ENCODE measurements around the gene SLC25A21. TPM values are rescaled to one million over a fixed set of nuclear protein-coding genes. Genes with fewer than 3 reads are reported as not detected.

SLC25A21 gene
- total RNA-seq, 5 donors from 2014 or later (not counting 1 experiment from before 2014, with no cell fraction given): not detected

DNA sequence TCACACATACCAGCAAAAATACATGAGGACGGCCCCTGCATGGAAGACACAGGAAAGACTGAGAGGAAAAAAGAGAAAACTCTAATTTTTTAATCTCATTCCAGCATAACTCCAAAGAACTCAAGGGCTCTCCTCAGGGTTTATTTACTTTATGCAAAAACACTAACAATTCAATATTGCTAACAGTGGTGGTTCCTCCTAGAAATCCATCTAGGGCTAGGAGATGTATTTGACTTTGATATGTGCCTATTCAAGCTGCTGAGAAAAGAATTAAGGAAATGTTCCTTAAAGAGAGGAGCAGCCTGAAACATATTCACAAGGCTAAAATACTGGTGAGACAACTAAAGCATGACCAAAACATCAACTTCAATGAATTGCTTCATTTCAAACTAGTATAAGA lies 57.0 kb downstream of the SLC25A21 start:
- Mint-ChIP-seq H3K27ac (no peak overlapping the region), H3K4me3 (no peak overlapping the region), H3K27me3 (no peaks in the 10 kb centered on the region), H3K36me3 (no peaks in the 10 kb centered on the region), H3K4me1 (no peaks in the 10 kb centered on the region), H3K9me3 (peaks cover 0 to 13% (median 7%) of the 10 kb centered on the region in 3 donors)
- Histone ChIP-seq H3K27ac (ENCODE audit: low read length) (no peak overlapping the region), H3K9me3 (no peaks in the 10 kb centered on the region), H3K27me3 (replicated peaks in 1 of 2; ENCODE audit: control insufficient read depth in 2 of 2, extremely low read depth in 1 of 2, insufficient read depth in 2 of 2, low read length in 1 of 2) (no peaks in the 10 kb centered on the region), H3K4me1 (ENCODE audit: control insufficient read depth in 1 of 2, extremely low read depth in 1 of 2, insufficient read depth in 2 of 2, low read length in 2 of 2) (no peaks in the 10 kb centered on the region), H3K4me3 (ENCODE audit: control insufficient read depth in 1 of 2, extremely low read depth in 1 of 2, low read length in 1 of 2) (no peak overlapping the region), H3K36me3 (ENCODE audit: control insufficient read depth in 2 of 2, extremely low read depth in 1 of 2, insufficient read depth in 1 of 2, low read length in 1 of 2) (no peaks in the 10 kb centered on the region)
- CTCF ChIA-PET: no interaction called here
- POLR2A ChIA-PET: no interaction called here
- DNase-seq (no peak), ATAC-seq (replicated peaks in 1 of 4) (no peak)
- WGBS (ENCODE audit: insufficient coverage): no CpG with 5 or more reads among the region's 1 CpG

GRCh38 chr14:37114559-37114958 lies 57.8 kb downstream of the SLC25A21 start:
- ChIA-PET POLR2A (no interaction called here), CTCF (no interaction called here)

GRCh38 chr14:37114002-37114401 lies 58.4 kb downstream of the SLC25A21 start:
- DNase-seq (no peak), ATAC-seq (replicated peaks in 1 of 4) (no peak)
- no peaks in the 10 kb centered on the region for H3K4me1 ChIP-seq (ENCODE audit: control insufficient read depth in 1 of 2, extremely low read depth in 1 of 2, insufficient read depth in 2 of 2, low read length in 2 of 2)
- WGBS (ENCODE audit: insufficient coverage): no CpG with 5 or more reads among the region's 3 CpGs
- ChIA-PET CTCF (no interaction called here), POLR2A (interaction anchor here in 1 of 2 donors (0.7 kb wide), 1 partner anchor 19 kb away, joined by 4 read pairs; no protein-coding TSS in a partner anchor)
- Mint-ChIP-seq H3K36me3 (no peaks in the 10 kb centered on the region), H3K4me3 (no peak overlapping the region), H3K9me3 (peaks cover 0 to 13% (median 9%) of the 10 kb centered on the region in 3 donors), H3K27ac (no peak overlapping the region), H3K27me3 (no peaks in the 10 kb centered on the region), H3K4me1 (no peaks in the 10 kb centered on the region)
- no peaks in the 10 kb centered on the region for H3K27me3 ChIP-seq (replicated peaks in 1 of 2; ENCODE audit: control insufficient read depth in 2 of 2, extremely low read depth in 1 of 2, insufficient read depth in 2 of 2, low read length in 1 of 2)
- H3K27ac ChIP-seq (ENCODE audit: low read length): no peak overlapping the region
- no peaks in the 10 kb centered on the region for H3K36me3 ChIP-seq (ENCODE audit: control insufficient read depth in 2 of 2, extremely low read depth in 1 of 2, insufficient read depth in 1 of 2, low read length in 1 of 2)
- no peaks in the 10 kb centered on the region for H3K9me3 ChIP-seq
- H3K4me3 ChIP-seq (ENCODE audit: control insufficient read depth in 1 of 2, extremely low read depth in 1 of 2, low read length in 1 of 2): no peak overlapping the region

More at GRCh38 chr14:37114559-37114958, 57.8 kb downstream of the SLC25A21 start:
- DNase-seq (no peak), ATAC-seq (replicated peaks in 1 of 4) (no peak)
- Mint-ChIP-seq H3K4me1 (no peaks in the 10 kb centered on the region), H3K27ac (no peak overlapping the region), H3K36me3 (no peaks in the 10 kb centered on the region), H3K4me3 (no peak overlapping the region), H3K9me3 (peaks cover 0 to 13% (median 7%) of the 10 kb centered on the region in 3 donors), H3K27me3 (no peaks in the 10 kb centered on the region)
- Histone ChIP-seq H3K4me1 (ENCODE audit: control insufficient read depth in 1 of 2, extremely low read depth in 1 of 2, insufficient read depth in 2 of 2, low read length in 2 of 2) (no peaks in the 10 kb centered on the region), H3K4me3 (ENCODE audit: control insufficient read depth in 1 of 2, extremely low read depth in 1 of 2, low read length in 1 of 2) (no peak overlapping the region), H3K9me3 (no peaks in the 10 kb centered on the region), H3K27me3 (replicated peaks in 1 of 2; ENCODE audit: control insufficient read depth in 2 of 2, extremely low read depth in 1 of 2, insufficient read depth in 2 of 2, low read length in 1 of 2) (no peaks in the 10 kb centered on the region), H3K27ac (ENCODE audit: low read length) (no peak overlapping the region), H3K36me3 (ENCODE audit: control insufficient read depth in 2 of 2, extremely low read depth in 1 of 2, insufficient read depth in 1 of 2, low read length in 1 of 2) (no peaks in the 10 kb centered on the region)
- WGBS (ENCODE audit: insufficient coverage): no CpG with 5 or more reads among the region's 3 CpGs

DNA sequence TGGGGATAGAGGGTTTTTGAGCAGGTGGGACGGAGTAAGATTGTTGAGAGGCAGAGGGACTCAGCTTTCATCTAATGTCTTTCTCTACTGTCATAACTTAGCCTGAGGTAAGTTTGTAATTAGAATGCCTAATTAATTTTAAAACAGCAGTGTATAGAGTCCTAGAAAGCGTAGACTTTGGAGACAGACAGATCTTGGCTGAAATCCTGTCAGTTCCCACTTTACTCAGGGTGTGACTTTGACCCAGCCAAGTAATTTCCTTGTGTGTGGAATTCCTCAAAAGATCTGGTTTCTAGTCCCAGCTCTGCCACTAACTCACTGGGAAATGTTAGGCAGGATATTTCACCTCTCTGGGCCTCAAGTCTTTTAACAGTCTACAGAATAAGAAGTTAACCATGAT lies 74.3 kb downstream of the SLC25A21 start:
- H3K27me3 ChIP-seq (replicated peaks in 1 of 2; ENCODE audit: control insufficient read depth in 2 of 2, extremely low read depth in 1 of 2, insufficient read depth in 2 of 2, low read length in 1 of 2): no peaks in the 10 kb centered on the region
- H3K36me3 ChIP-seq (ENCODE audit: control insufficient read depth in 2 of 2, extremely low read depth in 1 of 2, insufficient read depth in 1 of 2, low read length in 1 of 2): no peaks in the 10 kb centered on the region
- ChIA-PET CTCF (no interaction called here), POLR2A (no interaction called here)
- Mint-ChIP-seq H3K4me1 (no peaks in the 10 kb centered on the region), H3K36me3 (no peaks in the 10 kb centered on the region), H3K9me3 (peaks cover 0 to 6% (median 3%) of the 10 kb centered on the region in 3 donors), H3K27me3 (no peaks in the 10 kb centered on the region), H3K4me3 (no peak overlapping the region), H3K27ac (no peak overlapping the region)
- ATAC-seq (replicated peaks in 1 of 4): no peak
- no peak overlapping the region for H3K4me3 ChIP-seq (ENCODE audit: control insufficient read depth in 1 of 2, extremely low read depth in 1 of 2, low read length in 1 of 2)
- no peak for DNase-seq
- no peaks in the 10 kb centered on the region for H3K9me3 ChIP-seq
- no peak overlapping the region for H3K27ac ChIP-seq (ENCODE audit: low read length)
- H3K4me1 ChIP-seq (ENCODE audit: control insufficient read depth in 1 of 2, extremely low read depth in 1 of 2, insufficient read depth in 2 of 2, low read length in 2 of 2): no peaks in the 10 kb centered on the region
- 60% methylated on average over 1 of the region's 2 CpGs for WGBS (ENCODE audit: insufficient coverage)

DNA sequence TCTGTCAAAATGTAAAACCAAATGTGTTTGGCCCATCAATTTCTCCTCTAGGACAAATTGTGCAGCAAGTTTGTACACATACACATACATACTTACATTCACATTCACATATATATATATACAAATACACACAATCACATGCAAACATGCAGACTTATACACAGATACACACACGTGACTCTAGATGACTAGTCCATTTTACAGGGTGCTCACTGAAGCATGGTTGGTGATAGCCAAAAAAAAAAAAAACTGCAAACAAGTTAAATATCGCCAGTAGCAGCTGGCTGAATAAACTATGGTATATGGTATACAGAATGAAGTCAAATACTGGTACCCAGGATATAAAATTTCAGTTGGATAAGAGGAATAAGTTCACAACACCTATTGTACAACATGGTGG lies 77.9 kb downstream of the SLC25A21 start:
- ATAC-seq (replicated peaks in 1 of 4) (no peak), DNase-seq (no peak)
- Histone ChIP-seq H3K9me3 (no peaks in the 10 kb centered on the region), H3K27me3 (replicated peaks in 1 of 2; ENCODE audit: control insufficient read depth in 2 of 2, extremely low read depth in 1 of 2, insufficient read depth in 2 of 2, low read length in 1 of 2) (no peaks in the 10 kb centered on the region), H3K4me3 (ENCODE audit: control insufficient read depth in 1 of 2, extremely low read depth in 1 of 2, low read length in 1 of 2) (no peak overlapping the region), H3K36me3 (ENCODE audit: control insufficient read depth in 2 of 2, extremely low read depth in 1 of 2, insufficient read depth in 1 of 2, low read length in 1 of 2) (no peaks in the 10 kb centered on the region), H3K4me1 (ENCODE audit: control insufficient read depth in 1 of 2, extremely low read depth in 1 of 2, insufficient read depth in 2 of 2, low read length in 2 of 2) (no peaks in the 10 kb centered on the region), H3K27ac (ENCODE audit: low read length) (no peak overlapping the region)
- Mint-ChIP-seq H3K36me3 (no peaks in the 10 kb centered on the region), H3K27ac (no peak overlapping the region), H3K9me3 (peaks cover 0 to 3% (median 0%) of the 10 kb centered on the region in 3 donors), H3K4me1 (no peaks in the 10 kb centered on the region), H3K4me3 (no peak overlapping the region), H3K27me3 (no peaks in the 10 kb centered on the region)
- ChIA-PET CTCF (no interaction called here), POLR2A (no interaction called here)
- no CpG with 5 or more reads among the region's 2 CpGs for WGBS (ENCODE audit: insufficient coverage)

- ATAC-seq (replicated peaks in 1 of 4): no peak
- Mint-ChIP-seq H3K4me3 (no peak overlapping the region), H3K27me3 (no peaks in the 10 kb centered on the region), H3K4me1 (no peaks in the 10 kb centered on the region), H3K27ac (no peak overlapping the region), H3K36me3 (no peaks in the 10 kb centered on the region), H3K9me3 (peaks cover 0 to 9% (median 4%) of the 10 kb centered on the region in 3 donors)
- H3K4me3 ChIP-seq (ENCODE audit: control insufficient read depth in 1 of 2, extremely low read depth in 1 of 2, low read length in 1 of 2): no peak overlapping the region
- H3K27me3 ChIP-seq (replicated peaks in 1 of 2; ENCODE audit: control insufficient read depth in 2 of 2, extremely low read depth in 1 of 2, insufficient read depth in 2 of 2, low read length in 1 of 2): no peaks in the 10 kb centered on the region
- POLR2A ChIA-PET: no interaction called here
- no peaks in the 10 kb centered on the region for H3K36me3 ChIP-seq (ENCODE audit: control insufficient read depth in 2 of 2, extremely low read depth in 1 of 2, insufficient read depth in 1 of 2, low read length in 1 of 2)
- no peaks in the 10 kb centered on the region for H3K9me3 ChIP-seq
- no peak overlapping the region for H3K27ac ChIP-seq (ENCODE audit: low read length)
- no peaks in the 10 kb centered on the region for H3K4me1 ChIP-seq (ENCODE audit: control insufficient read depth in 1 of 2, extremely low read depth in 1 of 2, insufficient read depth in 2 of 2, low read length in 2 of 2)
- DNase-seq: no peak
- no CpG with 5 or more reads among the region's 5 CpGs for WGBS (ENCODE audit: insufficient coverage)
- CTCF ChIA-PET: no interaction called here
Measured at GRCh38 chr14:37093364-37093763, 79.0 kb downstream of the SLC25A21 start.

DNA sequence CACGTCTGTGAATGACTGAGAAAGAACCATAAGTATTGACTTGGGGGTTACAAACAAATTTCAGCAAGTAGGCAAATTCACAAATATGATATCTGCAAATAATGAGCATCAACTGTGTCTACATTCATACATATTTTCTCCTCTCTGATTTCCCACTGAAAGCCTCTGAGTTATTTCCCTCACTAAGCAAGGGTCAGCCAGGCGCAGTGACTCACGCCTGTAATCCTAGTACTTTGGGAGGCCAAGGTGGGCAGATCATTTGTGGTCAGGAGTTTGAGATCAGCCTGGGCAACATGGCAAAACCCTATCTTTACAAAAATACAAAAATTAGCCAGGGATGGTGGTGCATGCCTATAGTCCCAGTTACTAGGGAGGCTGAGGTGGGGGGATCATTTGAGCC lies 80.8 kb downstream of the SLC25A21 start:
- Mint-ChIP-seq H3K27ac (no peak overlapping the region), H3K27me3 (no peaks in the 10 kb centered on the region), H3K4me1 (no peaks in the 10 kb centered on the region), H3K4me3 (no peak overlapping the region), H3K9me3 (peaks cover 0 to 9% (median 4%) of the 10 kb centered on the region in 3 donors), H3K36me3 (no peaks in the 10 kb centered on the region)
- CTCF ChIA-PET: no interaction called here
- no peaks in the 10 kb centered on the region for H3K36me3 ChIP-seq (ENCODE audit: control insufficient read depth in 2 of 2, extremely low read depth in 1 of 2, insufficient read depth in 1 of 2, low read length in 1 of 2)
- no peak overlapping the region for H3K27ac ChIP-seq (ENCODE audit: low read length)
- WGBS (ENCODE audit: insufficient coverage): no CpG with 5 or more reads among the region's 3 CpGs
- ATAC-seq (replicated peaks in 1 of 4) (no peak), DNase-seq (no peak)
- POLR2A ChIA-PET: no interaction called here
- H3K4me1 ChIP-seq (ENCODE audit: control insufficient read depth in 1 of 2, extremely low read depth in 1 of 2, insufficient read depth in 2 of 2, low read length in 2 of 2): no peaks in the 10 kb centered on the region
- H3K9me3 ChIP-seq: no peaks in the 10 kb centered on the region
- H3K4me3 ChIP-seq (ENCODE audit: control insufficient read depth in 1 of 2, extremely low read depth in 1 of 2, low read length in 1 of 2): no peak overlapping the region
- H3K27me3 ChIP-seq (replicated peaks in 1 of 2; ENCODE audit: control insufficient read depth in 2 of 2, extremely low read depth in 1 of 2, insufficient read depth in 2 of 2, low read length in 1 of 2): no peaks in the 10 kb centered on the region
